HPDE6-E6E7 (cell line): Measurements from ENCODE around the gene TMEM221.

Experiments used
- DNase-seq: peaks from one replicate; pipeline ENCODE4 v3.0.0; 2011; ENCODE audit warnings: missing footprints; ENCODE audit errors: extremely low spot score

Gene TMEM221

DNA sequence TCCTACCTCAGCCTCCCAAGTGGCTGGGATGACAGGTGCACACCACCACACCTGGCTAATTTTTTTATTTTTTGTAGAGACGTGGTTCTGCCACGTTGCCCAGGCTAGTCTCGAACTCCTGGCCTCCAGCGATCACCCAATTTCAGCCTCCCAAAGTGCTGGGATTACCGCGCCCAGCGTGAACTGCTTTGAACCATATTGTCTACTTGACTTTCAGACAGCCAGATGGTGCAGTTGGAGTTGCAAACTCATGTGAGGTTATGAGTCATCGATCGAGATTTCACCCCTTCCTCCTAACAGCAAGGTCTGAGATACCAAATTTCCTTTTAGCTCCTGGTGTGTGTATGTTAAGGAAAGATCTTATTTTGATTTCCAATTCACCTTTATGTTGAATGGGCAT is 24.6 kb upstream of the TMEM221 start:
- DNase-seq = no peak

DNA sequence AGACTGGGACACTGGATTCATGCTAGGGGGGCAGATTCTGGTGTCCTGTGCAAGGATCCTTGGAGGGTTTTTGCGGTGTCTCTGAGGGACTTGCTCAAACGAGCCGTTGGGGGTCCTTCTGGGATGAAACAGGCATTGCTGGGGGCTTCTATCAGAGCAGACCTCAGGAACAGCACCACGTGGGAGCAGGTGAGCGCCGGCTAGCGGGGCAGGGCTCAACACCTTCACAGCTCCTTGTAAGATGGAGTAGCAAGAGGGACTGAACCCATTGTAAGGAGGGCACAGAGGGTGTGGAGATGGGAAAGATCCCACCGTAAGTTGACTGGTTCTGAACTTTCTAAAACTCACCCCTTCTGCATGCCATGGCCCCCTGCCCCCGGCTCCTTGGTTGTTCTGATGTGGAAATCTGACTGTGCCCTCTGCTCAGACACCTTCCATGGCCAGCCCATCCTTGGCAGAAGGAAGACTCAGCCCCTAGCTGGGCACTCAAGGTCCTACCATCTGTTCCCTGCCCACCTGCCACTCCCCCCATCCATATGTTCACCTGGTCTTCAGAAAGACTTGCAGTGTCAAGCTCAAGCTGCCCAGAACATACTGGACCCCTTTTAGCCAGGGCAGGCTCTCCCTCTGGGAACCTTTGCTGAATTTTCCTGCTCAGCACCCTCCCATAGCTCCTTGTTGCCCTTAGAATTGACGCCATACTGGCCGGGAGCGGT is 23.1 kb upstream of the TMEM221 start:
- no peak for DNase-seq

DNA sequence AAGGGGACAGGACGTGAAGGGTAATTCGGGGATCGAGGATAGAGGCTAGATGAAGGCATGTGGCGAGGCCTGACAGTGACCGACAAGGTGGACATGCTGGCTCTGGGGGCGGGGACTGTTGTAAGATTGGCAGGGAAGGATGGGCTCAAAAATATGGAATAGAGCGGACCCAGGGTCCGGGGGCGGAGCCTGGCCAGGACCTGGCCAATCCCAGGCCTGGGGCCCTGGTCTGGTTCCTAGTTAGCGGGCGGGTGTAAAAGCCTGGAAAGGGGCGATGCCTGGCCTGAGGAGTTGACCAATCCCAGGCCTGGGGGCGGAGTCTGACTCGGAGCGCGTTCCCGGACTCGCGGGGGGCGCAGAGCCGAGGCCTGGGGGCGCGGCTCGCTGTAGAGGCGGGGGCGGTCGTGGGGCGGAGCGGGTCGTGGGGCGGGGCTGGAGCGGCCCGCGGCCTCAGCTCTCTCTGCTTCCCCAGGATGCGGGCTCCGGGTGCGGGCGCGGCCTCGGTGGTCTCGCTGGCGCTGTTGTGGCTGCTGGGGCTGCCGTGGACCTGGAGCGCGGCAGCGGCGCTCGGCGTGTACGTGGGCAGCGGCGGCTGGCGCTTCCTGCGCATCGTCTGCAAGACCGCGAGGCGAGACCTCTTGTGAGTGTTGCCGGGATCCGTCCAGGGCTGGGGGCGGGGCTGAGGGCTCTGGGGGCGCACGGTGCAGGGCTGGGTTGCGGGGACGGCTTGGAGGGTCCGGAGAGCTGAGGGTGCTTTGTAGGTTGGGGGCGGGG is 21.8 kb upstream of the TMEM221 start, which contains the start of gene SLC27A1:
Gene SLC27A1, plus strand, starts transcription at position 457 of the 774 bp plus-strand sequence. Its CDS starts 17 bp downstream, at position 474.
- DNase-seq = peak; percentile 95

DNA sequence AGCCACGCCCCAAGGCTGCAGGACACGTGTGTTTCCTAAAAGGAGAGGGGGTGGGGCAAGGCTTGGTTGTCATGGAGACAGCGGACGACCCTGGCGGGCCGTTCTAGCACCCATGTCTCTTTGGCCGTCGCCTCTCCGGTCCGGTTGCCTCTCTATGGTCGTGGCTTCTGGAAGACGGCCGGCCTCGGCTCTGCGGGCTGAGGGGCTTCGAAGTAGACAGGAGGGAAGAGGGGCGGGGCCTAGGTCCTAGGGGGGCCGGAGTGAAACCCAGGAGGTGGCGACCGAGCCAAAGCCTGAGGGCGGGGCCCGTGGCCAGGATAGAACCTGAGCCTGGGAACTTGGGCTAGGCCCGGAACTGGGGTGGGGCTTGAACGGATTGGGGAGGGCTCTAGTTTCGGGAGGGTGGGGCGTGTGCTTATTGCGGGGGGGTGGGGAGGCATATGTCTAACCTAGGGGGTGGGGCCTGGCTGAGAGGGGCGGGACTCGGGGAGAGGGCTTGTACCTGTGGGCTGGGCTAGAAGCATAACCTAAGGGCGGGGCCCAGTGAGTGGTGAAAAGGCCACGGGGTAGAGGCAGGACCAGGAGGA is 21.1 kb upstream of the TMEM221 start:
- DNase-seq = peak; percentile 82

DNA sequence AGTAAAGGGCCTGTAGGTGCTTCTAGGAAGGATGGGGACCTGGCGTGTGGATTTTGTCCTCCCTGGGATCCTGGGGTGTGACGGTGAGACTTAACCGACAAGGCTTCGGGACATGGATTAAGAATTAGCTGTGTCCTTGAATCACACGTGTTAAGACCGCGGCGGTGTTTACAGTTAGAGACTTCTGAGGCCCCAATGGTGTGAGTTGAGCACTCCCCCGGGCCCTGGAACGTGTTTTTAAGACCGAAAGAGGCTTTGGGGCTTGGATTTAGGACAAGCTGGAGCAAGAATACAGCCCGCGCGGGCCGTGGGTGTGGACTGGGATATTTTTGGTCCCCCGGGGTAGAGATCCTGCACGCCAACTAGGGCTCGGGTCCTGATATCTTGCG is 20.6 kb upstream of the TMEM221 start:
- DNase-seq = no peak

DNA sequence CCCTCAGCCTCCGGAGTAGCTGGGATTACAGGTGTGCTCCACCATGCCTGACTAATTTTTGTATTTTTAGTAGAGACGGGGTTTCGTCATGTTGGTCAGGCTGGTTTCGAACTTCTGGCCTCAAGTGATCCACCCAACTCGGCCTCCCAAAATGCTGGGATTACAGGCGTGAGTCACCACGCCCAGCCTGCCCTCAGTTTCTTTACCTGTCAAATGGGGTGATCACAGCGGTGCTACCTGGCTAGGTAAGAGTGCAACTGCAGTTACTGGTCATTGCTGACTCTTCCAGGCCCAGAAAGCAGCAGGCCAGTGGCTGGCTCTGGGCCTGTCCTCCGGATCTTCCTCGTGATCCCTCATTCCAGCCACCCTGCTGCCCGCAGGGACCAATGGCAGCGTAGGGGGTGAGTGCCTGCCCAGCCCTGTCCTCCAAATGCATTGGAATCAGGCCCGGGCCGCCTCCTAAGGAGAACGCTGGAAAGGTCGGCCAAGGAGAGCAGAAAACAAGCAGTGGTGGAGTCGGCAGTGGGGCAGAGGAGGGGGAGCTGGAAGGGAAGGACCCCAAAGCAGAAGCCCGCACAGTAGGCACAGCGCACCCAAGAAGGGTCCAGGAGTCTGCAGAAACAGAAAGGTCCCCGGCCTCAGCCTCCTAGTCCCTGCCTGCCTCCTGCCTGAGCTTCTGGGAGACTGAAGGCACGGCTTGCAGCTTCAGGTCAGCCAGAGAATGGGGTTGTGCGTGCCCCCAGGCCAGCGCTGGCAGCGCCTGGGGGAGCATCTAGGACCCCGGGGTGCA is 20.0 kb upstream of the TMEM221 start:
- DNase-seq = no peak

DNA sequence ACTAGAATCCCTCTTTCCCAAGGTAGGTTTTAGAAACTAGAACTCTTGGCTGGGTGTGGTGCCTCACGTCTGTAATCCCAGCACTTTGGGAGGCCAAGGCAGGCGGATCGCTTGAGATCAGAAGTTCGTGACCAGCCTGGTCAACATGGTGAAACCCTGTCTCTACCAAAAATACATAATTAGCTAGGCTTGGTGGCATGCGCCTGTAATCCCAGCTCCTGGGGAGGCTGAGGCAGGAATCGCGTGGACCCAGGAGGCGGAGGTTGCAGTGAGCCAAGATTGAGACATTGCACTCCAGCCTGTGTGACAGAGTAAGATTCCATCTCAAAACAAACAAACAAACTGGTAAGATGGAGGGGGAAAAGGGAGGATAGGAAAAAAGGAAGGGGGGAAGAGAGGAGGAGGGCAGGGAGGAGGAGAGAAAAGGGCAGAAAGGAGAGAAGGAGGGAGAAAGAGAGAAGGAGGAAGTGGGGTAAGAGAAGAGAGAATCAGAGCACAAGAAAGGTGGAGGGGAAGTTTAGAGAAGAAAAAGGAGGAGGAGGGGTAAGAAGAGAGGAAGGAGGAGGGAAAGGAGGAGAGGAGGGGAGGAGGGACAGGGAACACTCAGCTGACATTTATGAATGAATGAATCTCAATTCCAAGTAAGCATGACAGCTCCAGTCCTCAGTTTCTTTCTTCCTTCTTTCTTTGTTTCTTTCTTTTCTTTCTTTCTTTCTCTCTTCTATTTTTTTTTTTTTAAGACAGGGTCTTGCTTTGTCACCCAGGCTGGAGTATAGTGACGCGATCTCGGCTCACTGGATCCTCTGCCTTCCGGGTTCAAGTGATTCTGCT is 19.2 kb upstream of the TMEM221 start:
- DNase-seq = no peak

DNA sequence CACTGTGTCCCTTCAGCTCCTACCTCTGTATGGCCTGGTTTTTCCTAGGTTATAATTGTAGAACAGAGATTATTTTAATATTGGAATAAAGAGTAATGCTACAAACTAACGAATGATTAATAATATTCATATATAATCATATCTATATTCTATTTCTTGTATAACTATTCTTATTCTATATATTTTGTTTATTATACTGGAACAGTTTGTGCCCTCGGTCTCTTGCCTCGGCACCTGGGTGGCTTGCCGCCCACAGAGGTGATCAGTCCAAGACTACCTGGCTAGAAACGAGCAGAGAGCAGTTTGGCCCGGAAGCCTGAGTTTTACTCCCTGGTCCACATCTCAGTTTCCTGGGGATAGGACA is 18.0 kb upstream of the TMEM221 start:
- DNase-seq = no peak

DNA sequence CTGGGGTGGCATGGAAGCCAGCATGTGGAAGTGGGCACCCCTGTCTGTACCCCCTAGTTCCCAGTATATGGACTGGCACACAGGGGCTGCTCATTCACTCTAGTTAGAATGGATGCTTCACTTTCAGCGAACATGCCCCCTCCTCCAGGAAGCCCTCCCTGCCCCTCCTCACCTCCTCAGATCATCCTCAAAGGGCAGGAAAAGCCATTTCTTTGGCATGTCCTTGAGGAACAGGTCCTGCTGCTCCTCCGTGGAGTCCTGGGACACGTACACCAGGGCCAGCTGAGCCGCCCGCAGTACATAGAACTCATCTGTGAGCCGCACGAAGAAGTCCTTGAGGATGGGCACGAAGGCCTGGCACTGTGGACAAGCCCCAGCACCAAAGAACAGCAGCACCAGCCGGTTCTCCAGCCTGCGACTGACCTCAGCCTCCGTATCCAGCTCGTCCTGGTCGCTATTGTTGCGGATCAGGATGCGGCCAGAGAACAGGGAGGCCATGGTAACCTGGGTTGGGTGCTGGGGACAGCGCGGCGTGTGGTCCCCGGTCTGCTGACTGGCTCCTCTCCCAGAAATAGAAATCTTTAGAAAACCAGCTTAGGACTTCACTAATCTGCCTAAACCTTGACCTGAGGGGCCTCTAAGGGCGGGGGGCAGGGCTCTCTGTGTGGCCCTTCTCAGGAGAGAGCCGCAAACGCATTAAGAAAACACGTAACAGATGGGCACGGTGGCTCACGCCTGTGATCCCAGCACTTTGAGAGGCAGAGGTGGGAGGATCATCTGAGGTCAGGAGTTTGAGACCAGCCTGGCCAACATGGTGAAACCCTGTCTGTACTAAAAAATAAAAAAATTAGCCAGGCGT is 12.1 kb upstream of the TMEM221 start, which contains the start of gene NXNL1:
Gene NXNL1, minus strand, starts transcription at position 555 of the 859 bp plus-strand sequence. Its CDS starts 57 bp downstream, at position 498.
- DNase-seq = no peak

DNA sequence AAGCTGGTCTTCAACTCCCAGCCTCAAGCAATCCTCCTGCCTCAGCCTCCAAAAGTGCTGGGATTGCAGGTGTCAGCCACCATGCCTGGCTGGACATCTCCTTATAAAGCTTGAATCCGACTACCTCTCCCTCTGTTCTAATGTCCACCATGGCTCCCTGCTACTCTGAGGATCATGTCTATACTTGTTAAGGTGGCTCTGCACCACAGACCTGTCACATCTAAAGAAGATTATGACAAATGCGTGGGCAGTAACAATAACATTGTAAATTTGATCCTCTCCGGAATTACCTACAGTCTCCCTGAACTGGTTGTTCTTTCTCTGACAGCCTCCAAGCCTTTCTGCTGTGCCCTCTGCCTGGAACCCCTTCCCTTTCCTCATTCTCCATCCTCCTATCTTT is 10.5 kb upstream of the TMEM221 start:
- DNase-seq = no peak

DNA sequence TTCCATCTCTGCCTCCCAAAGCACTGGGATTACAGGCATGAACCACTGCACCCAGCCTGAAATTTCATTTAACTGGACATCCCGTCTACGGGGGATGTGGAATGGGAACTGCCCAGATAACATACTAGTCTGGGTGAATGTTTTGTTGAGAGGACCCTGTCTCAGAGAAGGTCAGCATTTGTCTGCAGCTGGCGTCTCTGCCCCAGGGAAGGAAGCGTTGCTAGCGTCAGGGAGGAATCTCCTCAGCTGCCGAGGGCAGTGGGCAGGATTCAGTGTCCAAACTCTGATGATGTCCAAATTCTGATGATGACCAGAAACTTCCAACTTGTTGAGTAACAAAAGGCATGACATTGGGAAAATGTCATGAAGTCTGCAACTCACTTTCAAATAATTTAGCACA is 9.1 kb upstream of the TMEM221 start:
- DNase-seq = no peak

DNA sequence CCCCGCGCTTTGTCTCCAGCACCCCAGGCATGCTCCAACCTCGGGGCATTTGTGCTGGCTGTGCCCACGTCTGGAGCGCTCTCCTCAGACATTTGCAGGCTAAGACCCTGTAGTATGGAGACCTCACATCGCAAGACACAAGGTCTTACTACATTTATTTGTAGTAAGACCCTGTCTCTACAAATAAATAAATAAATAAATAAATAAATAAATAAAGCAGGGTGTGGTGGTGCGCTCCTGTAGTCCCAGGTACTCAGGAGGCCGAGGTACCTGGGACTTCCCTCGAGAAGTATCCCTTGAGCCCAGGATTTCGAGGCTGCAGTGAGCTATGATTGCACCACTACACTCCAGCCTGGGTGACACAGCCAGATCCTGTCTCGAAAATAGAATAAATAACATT is 7.7 kb upstream of the TMEM221 start:
- no peak for DNase-seq

DNA sequence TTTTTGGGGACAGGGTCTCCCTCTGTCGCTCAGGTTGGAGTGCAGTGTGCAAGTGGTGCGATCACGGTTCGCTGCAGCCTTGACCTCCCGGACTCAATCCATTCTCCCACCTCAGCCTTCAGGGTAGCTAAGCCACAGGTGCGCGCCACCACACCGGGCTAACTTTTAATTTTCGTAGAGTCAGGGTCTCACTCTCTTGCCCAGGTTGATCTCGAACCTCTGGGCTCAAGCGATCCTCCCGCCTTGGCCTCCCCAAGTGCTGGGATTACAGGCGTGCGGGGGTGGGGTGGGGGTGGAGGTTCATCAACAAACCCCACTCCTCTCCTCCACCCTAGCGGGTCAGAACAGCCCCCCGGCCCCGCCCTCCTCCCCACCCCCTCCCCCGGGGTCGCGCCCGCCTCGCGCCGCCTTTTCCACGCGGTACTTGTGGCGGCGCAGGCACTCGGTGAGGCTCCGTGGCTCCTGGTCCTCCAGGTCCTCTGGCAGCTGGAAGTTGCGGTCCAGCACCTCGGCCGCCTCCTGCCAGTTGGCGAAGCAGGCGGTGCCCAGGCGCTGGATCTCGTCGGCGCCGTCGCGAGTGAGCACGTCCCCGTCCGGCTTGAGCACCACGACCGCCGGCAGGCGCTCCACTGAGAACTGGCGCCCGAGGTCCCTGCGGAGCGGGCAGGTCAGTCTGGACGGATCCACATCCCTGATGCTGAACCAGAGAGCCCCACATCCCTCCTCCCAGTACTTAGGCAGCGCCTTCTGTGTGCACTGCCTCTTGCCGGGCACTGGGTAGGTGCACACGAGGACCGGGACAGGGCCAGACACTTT is 7.0 kb upstream of the TMEM221 start:
- DNase-seq = no peak

DNA sequence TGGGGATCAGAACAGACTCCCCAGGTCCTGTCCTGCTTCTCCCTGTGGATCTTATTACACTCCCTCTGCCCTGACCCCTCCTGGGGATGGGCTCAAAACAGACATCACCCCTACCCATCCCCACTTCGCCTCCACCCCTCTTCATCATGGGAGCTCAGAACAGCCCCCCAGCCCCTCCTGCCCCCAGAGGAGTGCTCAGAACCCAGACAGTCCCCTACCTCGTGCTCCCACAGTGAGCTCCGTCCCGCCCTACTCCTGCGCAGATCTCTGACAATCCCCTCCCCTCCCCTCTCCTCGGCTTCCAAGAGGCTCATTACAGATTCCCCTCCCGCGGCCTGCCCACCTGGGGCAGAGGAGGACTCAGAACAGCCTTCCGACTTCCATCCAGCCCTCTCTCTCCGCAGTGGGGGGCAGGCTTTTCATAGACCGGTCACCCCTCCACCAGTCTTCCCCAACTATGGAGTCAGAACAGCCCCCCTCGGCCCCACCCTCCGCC is 6.2 kb upstream of the TMEM221 start:
- no peak for DNase-seq

DNA sequence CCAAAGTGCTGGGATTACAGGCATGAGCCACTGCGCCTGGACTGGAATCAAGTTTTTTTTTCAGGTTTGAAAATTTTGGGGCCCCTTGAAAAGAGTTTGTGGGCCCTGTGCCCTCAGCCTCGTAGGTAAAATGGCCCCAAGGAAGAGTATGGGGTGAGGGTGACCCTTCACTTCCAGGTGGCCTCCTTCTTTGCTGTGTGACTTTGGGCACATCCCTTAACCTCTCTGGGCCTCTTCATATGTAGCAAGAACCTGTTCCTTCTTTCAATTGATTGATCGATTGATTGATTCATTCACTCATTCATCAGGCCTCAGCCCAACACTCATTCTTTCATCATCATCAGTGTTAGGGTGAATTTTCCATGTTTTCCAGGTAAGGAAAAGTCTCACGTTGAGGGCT is 3.4 kb upstream of the TMEM221 start:
- no peak for DNase-seq

DNA sequence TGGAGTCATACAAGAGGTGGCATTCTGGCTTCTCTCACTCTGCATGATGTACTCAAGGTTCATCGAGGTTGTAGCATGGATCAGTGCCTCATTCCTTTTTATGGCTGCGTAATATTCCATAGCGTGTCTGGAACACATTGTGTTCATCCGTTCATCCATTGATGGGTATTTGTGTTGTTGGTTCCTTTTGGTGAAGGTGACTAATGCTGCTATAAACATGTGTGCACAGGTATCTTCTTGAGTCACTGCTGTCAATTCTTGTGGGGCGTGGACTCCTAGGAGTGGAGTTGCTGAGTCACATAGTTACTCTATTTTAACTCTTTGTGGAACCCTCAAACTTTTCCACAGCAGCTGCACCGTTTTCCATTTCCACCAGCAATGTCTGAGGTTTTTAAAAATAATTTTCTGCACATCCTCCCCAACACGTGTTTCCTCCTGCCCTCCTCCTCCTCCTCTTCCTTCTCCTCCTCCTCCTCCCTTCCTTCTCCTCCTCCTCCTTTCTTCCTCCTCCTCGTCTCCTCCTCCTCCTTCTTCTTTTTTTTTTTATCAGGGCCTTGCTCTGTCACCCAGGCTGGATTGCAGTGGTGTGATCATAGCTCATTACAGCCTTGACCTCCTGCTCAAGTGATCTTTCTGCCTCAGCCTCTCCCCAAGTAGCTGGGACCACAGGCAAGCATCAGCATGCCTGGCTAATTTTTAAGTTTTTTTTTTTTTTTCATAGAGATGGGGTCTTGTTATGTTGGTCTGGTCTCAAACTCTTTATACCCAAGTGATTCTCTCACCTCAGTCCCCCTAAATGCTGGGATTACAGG is 2.0 kb upstream of the TMEM221 start:
- peak; percentile 85 for DNase-seq

DNA sequence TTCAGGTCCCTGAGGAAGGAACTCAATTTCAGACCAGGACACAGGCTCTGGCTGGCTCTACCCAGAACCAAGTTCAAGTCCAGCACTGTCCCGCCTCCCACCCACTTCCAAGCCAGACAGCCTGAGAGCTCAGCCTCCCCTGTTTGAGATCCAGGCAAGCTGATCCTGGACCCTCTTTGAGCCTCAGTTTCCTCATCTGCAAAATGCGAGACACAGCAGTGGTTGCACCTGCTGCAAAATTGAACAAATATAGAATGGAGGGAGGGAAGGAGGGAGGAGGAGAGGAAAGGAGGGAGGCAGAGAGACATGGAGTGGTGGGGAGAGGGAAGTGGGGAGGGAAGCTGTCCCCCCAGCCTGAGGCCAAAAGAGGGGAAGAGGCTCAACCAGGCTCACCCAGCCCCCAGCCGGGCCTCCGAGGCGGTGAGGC is 751 bp downstream of the TMEM221 start:
- DNase-seq = no peak

DNA sequence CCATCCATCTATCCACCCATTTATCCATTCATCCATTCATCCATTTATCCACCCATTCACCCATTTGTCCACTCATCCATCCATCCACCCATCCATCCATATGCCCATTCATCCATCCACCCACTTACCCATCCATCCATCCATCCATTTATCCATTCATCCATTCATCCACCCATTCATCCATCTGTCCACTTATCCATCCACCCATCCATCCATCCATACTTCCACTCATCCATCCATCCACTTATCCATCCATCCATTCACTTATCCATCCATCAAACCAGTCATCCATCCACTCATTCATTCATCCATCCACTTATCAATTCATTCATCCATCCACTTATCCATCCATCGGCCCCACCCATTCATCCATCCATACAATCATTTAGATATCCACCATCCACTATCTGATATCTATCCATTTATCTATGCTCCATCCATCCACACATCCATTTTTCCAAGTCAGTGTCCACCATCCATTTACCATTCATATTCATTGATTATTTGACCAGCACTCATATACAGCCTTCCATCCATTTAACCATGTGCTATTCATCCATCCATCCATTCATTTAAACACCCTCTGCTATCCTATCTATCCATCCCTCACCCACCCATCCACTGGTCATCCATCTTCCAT is 2.8 kb downstream of the TMEM221 start:
- no peak for DNase-seq
